Smooth muscle cell of the brain vasculature (primary cell): ENCODE measurements around the gene DOCK3.
A peak's percentile ranks its signal among the peaks of the same experiment; 100 is the strongest.
"Not testable (repeated sequence)": the region's sequence is repeated elsewhere in the genome, so short reads cannot be mapped to it uniquely, and the experiment has no call there.

ENCODE experiments used
- DNase-seq: peaks from one replicate; pipeline ENCODE4 v3.0.0-alpha.2; 2012; ENCODE audit warnings: low read depth, low spot score

Gene DOCK3

GRCh38 chr3:51304230-51304629 lies 629.5 kb downstream of the DOCK3 start:
- no peak for DNase-seq

GRCh38 chr3:51306093-51306492 lies 631.4 kb downstream of the DOCK3 start:
- DNase-seq: no peak

- DNase-seq: no peak
Measured at GRCh38 chr3:51307458-51307857, 632.7 kb downstream of the DOCK3 start.

GRCh38 chr3:51307945-51308607 lies 633.3 kb downstream of the DOCK3 start:
- DNase-seq: not testable (repeated sequence)

- DNase-seq: peak; percentile 3
Measured at GRCh38 chr3:51311055-51311454, 636.3 kb downstream of the DOCK3 start.

- no peak for DNase-seq
Measured at GRCh38 chr3:51328206-51328605, 653.5 kb downstream of the DOCK3 start.

- DNase-seq: no peak
Measured at GRCh38 chr3:51330046-51330445, 655.3 kb downstream of the DOCK3 start.

GRCh38 chr3:51332156-51332555 lies 657.4 kb downstream of the DOCK3 start:
- DNase-seq: no peak

- no peak for DNase-seq
Measured at GRCh38 chr3:51333021-51333420, 658.3 kb downstream of the DOCK3 start.

GRCh38 chr3:51336261-51336660 lies 661.5 kb downstream of the DOCK3 start:
- DNase-seq: no peak

- no peak for DNase-seq
Measured at GRCh38 chr3:51337666-51338065, 662.9 kb downstream of the DOCK3 start.

- no peak for DNase-seq
Measured at GRCh38 chr3:51338632-51339031, 663.9 kb downstream of the DOCK3 start.

- DNase-seq: peak; percentile 62
Measured at GRCh38 chr3:51340013-51340829, 665.5 kb downstream of the DOCK3 start.

- no peak for DNase-seq
Measured at GRCh38 chr3:51340989-51341636, 666.4 kb downstream of the DOCK3 start.

GRCh38 chr3:51343918-51344687 lies 669.4 kb downstream of the DOCK3 start:
- no peak for DNase-seq

- DNase-seq: no peak
Measured at GRCh38 chr3:51350751-51351150, 676.0 kb downstream of the DOCK3 start.

GRCh38 chr3:51353131-51353530 lies 678.4 kb downstream of the DOCK3 start:
- DNase-seq: no peak

- no peak for DNase-seq
Measured at GRCh38 chr3:51353691-51354090, 679.0 kb downstream of the DOCK3 start.

- DNase-seq: no peak
Measured at GRCh38 chr3:51354172-51354571, 679.4 kb downstream of the DOCK3 start.

- DNase-seq: no peak
Measured at GRCh38 chr3:51354731-51355615, 680.2 kb downstream of the DOCK3 start.
